GF-D8 (cell line): ENCODE measurements around the gene CD2.

Experiments
- DNase-seq: peaks from one replicate; lab custom pipeline; 2025; lab: John Stamatoyannopoulos, UW

The CD2 gene, protein sequence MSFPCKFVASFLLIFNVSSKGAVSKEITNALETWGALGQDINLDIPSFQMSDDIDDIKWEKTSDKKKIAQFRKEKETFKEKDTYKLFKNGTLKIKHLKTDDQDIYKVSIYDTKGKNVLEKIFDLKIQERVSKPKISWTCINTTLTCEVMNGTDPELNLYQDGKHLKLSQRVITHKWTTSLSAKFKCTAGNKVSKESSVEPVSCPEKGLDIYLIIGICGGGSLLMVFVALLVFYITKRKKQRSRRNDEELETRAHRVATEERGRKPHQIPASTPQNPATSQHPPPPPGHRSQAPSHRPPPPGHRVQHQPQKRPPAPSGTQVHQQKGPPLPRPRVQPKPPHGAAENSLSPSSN

DNA sequence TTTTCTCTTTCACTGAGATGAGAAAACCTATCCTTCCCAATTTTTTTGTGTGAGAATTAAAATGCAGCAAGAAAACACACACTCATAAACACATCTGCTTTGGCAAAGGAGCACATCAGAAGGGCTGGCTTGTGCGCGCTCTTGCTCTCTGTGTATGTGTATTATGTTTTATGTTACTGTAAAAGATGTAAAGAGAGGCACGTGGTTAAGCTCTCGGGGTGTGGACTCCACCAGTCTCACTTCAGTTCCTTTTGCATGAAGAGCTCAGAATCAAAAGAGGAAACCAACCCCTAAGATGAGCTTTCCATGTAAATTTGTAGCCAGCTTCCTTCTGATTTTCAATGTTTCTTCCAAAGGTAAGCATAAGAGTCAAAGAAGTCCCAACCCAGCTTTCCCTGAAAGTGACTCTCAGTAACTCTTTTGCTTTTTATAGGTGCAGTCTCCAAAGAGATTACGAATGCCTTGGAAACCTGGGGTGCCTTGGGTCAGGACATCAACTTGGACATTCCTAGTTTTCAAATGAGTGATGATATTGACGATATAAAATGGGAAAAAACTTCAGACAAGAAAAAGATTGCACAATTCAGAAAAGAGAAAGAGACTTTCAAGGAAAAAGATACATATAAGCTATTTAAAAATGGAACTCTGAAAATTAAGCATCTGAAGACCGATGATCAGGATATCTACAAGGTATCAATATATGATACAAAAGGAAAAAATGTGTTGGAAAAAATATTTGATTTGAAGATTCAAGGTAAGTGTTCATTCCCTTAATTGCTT is at the start of gene CD2:
Gene CD2, plus strand, starts transcription at position 233 of the 780 bp plus-strand sequence. Its CDS starts 63 bp downstream, at position 296.
- peak; percentile 6 for DNase-seq

DNA sequence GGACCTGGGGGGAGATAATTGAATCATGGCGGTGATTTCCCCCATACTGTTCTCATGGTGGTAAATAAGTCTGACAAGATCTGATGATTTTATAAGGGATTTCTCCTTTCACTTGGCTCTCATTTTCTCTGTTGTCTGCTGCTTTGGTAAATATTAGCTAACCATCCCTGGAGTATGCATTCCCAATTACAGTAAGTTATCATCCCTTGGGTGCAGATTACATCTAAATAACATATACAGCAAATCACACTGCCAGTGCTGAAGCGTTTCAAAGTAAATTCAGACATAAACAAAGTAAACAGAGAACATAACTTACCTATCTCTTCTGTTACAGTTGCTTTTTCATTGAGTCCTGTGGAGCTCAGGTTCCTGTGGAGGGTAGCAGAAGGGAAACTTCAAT is 48.1 kb upstream of the CD2 start:
- DNase-seq = no peak

DNA sequence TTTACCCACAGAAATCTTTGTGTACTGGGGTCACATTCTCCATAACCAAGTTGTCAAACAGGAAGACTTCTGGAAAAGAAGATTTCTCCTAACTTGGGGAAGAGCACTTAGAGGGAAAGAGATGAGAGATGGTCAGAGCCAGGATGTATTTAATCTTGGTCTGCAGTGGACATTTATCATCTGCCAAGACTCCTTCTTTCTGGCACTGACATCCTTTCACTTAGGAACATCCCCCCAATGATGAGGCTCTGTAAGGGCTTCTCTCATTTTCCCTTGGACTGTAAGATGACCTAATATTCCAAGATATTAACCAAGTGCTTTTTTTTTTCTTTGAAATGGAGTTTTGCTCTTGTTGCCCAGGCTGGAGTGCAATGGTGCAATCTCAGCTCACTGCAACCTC is 47.4 kb upstream of the CD2 start:
- no peak for DNase-seq

DNA sequence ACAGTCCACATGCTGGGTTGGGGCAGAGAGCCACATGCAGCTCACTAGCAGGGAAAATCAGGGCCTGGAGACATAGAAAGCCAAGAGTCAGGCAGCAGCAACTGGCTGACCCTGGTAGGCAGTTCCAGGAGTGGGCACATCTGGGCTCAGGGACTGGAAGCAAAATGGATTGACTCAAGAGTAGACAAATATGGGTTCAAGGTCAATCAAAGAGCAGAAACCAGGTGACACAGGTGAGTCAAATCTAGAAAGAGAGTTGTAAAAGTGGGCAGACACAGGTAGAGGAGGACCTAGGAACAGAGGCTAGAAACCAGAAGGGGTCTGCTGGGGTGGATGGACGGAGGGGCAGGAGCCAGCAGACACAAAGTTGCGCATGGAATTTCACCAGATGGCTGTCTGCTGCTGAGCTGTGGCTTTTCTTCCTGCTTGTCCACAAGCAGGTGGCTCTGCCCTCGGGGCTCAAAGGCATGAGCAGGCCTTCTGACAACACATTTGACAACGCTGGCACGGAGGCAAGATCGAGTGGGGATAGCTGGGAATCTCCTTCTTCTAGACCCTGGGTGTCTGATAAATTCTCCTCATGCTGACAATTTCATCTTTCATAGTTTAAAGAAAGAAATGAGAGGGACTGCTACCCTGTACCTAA is 45.9 kb upstream of the CD2 start:
- no peak for DNase-seq

DNA sequence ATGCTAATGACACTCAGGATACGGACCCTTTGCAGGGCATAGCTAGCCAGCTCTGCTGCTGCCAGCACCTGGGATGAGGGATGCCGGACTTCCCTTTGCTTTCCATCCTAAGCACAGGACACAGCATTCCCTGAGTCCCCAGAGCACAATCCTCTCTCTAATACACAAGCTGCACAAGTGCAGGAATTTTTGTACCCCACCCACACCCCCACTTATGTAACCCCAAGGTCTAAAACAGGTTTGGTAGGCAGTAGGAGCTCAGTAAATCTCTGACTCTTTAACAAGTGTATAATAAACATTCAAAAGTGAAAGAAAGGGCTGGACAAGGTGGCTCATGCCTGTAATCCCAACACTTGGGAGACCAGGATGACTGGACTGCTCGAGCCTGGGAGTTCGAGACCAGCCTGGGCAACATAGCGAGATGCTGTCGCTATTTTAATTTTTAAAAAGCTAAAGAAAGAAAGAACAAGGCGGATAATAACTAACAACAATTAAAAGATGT is 44.5 kb upstream of the CD2 start:
- DNase-seq = no peak

DNA sequence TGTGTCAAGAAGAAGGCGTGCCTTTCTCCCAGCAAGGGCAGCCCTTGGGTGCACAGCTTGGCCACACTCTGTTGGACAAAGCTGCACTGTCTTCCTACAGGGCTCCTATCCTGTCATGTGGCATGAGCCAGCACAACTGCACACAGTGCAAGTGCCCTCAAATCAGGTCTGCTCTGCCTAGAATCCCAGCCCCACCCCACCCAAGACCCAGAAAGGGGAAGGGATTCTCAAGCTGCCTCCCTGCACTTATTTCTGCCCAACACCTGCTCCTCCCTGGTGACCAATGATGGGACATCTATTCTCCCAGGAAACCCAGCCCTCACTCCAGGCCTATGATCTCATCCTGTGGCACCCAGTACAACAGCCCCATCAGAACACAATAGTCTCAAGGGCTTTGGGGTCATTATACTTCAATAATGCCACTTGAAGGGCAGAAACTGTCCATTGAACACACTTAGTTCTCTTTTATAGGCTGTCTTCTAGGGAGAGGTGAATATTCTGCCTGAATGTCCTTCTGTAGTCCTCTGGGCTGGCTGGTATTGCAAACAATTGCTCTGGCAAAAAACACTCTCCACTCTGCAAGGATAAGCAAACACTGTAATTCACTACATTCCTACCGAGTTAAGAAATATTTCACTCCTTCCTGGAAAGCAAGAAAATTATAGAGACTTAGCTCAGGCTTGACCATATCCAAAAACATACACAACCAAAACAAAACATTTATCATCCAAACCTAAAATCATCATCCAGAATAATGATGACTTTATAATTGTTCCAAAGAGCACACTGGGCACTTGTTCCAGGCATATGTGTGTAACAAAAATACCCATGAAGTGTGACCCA is 43.6 kb upstream of the CD2 start:
- no peak for DNase-seq

DNA sequence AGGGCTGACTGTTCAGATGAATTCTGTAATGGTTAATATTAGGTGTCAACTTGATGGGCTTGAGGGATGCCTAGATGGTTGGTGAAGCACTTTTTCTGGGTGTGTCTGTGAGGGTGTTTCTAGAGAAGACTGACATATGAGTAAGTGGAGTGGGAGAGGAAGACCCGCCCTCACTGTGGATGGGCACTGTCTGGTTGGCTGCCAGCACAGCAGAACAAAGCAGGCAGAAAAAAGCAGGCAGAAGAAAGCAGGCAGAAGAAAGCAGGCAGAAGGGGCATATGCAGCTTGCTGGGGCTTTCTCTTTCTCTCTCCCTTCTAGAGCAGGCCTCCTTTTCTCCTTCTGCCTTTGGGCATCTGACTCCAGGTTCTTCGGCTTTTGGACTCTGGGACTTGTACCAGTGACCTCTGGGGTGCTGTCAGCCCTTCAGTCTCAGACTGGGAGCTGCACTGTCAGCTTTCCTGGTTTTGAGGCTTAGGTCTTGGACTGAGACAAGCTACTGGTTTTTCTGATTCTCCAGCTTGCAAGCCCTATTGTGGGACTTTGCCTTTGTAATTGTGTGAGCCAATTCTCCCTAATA is 42.9 kb upstream of the CD2 start:
- DNase-seq = no peak

DNA sequence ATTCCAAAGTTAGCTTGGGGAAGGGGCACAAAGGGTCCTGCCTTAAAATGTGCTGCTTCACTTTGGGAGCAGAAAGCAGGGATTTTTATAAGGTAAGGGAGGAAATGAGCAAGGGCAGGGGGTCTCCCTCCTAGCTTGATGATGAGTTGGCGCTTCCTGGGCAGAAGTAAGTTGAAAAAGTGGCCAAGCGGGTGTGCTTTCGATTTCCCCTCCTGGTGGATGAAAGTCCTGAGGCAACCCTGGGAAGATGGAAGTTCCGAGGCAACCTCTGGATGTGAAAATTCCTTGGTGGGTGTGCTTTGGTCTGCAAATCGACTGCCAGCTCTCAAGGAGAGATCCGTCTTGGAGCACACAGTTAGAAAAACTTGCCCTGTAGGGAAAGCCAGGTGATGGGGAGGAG is 41.7 kb upstream of the CD2 start:
- no peak for DNase-seq

DNA sequence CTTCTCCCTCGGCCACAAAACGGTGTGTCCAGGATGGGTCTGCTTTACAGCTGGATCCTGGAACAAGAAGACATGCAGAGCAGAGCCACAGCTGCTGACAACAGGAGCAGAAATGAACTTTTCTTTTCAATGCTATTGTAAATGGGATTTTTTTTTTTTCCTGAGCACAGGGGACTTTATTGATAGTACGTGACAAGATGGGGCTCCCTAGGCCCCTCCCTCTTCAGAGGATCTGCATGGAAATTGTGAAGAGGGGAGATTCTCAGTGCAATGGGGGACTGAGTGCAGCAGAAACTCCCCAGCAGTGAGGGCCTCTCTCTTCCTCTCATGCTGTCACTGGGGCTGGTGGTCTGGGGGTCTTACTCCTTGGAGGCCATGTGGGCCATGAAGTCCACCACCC is 40.8 kb upstream of the CD2 start:
- no peak for DNase-seq

DNA sequence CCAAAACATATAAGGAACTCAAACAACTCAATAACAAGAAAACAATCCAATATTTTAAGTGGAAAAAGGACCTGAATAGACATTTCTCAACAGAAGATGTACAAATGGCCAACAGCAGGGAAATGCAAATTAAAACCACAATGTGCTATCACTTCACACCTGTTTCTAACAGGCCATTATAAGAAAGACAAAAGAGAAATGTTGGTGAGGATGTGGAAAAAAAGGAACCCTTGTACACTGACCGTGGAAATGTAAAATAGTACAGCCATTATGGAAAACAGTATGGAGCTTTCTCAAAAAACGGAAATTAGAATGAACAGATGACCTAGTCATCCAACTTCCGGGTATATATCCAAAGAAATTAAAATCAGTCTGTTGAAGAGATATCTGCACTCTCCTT is 37.8 kb upstream of the CD2 start:
- DNase-seq = no peak

DNA sequence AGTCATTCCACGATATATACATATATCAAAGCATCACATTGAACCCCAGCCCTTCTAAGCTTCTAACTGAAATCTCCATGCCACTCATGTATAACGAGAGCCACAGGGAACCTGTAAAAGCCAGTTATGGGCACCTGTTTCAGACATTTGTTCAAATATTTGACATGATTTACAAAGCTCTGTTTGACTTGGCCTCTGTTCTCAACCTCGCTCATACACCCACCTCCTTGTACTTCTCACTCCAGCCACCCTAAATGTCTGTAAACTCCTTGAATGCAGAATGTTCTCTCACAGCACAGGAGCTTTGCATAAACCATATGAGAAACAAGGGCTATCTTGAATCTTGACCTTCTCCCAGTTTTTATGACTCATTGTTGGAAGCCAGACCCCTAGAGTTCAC is 36.9 kb upstream of the CD2 start:
- DNase-seq = no peak

DNA sequence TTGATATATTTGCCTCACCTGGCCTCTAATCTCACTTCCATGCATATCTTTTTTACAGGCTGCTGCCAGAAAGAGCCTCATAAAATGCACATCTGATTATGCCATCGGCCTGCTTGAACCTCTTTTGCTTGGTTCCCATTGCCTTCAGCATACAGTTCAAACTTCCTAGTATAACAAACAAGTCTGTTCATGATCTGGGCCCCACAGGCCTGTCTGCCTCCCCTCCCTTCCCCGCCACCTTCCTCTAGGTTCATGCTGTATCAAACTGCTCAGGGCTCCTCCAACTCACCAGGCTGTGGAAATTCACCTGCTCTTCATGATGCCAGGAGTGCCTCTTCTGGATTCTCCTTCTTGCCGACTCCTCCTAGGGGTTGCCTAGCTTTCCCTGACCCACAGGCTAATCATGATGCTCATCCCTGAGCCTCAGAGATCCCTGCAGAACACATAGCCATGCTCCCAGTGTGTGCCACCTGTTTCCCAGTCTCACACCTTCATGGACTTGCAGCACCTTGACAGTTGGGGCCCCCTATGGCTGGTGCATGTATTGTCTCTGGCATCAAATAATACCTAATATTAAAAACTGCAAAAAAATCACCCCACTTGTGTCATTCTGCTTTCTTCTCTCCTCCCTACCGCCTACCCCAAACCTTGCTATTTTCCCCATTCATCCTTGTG is 33.7 kb upstream of the CD2 start:
- DNase-seq = no peak

DNA sequence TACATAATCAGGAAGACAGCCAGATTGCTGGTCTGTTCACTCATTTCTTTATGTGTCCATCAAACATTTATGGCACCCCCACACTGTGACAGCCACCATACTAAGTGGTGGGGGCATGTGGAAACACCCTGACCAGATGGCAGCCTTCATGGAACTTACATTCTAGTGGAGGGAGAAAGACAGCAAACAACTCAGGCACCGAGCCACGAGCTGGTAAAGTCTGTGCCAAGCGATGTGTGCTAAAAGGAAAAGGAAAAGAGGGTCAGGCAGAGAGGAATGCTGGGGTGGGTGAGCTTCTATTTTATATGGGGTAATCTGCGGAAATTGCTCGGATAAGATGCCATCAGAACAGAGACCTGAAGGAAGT is 33.2 kb upstream of the CD2 start:
- DNase-seq = no peak

DNA sequence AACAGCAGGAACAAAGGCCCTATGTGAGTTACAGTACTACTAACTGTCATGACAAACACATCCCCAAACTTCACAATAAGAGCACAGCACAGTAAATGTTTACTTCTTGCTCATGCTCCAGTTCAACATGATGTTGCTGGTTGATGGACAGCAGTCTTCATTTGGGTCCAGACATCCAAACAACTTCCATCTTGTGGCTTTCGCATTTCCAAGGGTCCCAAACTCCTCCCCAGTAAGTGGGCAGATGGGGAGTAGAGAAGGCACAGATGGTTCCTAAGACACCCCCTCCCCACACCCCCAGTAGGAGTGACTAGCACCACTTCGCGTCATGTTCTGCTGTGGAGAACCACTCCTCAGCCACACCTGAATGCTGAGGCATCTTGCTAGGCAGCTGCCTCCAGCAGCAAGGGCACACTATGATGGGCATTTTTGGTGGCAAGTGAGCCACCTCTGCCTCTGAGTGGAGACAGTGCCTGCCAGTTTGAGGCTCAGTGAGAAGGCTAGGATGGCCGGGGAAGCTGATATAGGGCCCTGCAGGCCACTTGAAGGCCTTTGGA is 32.7 kb upstream of the CD2 start:
- no peak for DNase-seq

DNA sequence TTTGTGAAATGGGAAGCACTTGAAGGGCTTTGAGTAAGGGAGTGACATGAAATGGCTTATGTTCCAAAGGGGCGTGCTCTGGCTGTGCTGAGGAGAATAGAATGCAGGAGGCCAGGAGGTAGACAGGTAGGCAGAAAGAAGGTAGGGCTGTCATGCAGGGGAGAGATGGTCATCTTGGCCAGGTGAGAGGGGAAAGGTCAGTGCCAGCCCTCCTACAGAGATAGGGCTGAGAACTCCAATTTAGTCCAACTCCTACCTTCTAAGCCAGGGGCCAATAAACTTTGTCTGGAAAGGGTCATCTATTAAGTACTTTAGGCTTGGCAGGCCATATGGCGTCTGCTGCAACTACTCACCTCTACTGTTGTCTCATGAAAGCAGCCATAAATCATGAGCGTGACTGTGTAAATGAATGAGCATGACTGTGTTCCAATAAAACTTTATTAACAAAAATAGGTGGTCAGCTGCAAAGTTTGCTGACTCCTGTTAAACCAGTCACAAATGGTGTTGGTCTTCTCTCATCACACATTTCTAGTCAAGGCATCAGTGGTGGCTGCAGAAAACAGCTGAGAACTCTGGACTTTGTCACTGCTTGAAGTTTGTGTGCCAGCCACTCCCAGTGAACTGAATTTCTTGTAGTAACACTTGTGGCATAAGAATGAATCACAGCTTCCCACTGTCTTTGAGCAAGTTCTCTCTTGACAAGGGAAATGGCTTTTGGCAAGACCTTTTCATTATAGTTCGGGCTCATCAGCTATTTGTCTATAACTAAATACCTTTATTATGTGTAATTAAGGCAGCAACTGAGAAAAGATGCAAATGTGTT is 32.0 kb upstream of the CD2 start:
- no peak for DNase-seq

DNA sequence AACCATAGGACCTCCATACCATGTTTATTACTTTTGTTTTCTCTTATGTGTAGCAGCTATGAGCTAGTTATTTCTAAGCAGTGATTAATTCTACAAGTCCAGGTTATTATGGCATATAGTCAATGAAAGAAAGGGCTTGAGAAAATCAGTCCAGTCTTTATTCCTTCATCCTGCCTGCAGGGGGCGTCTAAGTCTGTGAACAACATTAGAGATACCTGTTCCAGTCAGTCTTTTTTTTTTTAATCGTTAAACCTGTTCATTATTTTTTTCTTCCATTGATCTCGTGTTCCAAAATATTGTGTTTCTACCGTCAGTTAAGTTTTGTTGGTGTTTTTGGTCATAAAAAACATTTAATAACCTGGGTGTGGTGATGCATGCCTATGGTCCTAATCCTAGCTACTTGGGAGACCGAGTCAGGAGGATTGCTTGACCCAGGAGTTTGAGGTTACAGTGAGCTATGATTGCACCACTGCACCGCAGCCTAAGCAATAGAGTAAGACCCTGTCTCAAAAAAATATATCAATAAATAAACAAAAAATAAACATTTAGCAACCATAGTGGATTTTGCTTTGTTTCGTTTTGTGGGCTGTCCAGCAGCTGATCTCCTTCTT is 29.4 kb upstream of the CD2 start:
- peak; percentile 8 for DNase-seq

DNA sequence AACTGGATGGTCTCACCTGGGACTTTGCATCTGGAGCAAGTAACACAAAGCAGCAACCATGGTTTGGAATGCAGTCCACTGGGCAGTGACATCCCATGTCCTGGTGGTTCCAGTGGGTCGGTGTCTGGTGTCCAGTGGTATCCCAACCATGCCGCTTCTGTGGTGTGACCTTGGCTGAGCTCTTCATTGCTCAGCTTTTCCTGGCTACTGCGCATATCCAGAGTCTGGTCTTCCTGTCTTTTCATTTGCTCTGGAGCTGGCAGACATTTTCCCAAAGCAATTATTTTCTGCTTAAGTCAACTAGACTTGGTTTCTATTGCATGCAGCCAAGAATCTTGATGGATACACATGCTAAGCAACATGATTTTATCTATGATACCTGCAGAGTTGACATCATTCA is 28.4 kb upstream of the CD2 start:
- DNase-seq = no peak

DNA sequence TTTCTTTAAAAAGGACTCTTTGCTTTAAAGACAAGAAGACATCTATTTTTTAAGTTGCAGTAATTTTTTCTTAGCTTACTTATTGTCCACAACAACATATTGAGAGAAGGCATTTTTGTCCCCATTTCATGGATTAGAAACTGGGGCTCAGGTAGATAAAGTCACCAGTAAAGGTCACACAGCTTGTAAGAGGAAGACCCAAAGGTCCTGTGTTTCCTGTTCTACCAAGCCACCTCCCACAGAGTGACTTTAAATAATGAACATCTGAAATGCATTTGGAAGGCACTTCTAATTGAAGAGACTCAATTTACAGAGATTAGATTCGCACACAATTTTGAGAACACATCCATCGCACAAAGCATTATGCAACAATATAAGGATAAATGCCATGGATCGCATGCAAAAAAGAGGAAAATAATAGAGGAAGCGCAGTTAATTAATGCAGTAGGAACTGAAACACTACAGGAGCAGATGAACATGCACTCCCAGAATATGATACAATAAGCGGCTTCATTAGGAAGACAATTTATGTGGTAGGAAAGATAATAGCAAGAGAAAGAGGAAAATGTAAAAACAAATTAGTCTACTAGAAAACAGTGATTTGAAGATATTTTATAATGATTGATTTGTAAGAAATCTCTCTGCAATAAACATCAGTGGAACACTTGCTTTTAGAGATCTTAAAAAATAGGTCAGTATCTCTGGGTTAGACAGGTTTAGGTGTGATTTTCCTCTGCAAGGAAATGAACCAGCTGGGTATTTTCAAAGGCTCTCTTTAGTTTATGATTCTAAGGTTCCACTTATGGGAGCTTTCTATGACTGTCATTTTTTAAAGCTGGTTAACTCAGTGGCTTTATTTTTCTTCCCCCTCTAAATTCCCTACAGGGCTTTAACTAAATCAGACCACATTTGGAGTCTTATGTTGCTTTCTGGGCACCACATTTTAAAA is 27.1 kb upstream of the CD2 start:
- DNase-seq = no peak
